DND-41 (cell line): Measurements from ENCODE around the gene MUL1.

Experiments
- EZH2 ChIP-seq: IDR thresholded peaks from 3 replicates; pipeline ENCODE4 v1.6.1; 2012; ENCODE audit warnings: borderline replicate concordance, low read depth, mild to moderate bottlenecking, moderate library complexity, low read length, inconsistent platforms; ENCODE audit not compliant: severe bottlenecking
- TF ChIP-seq, protein P1 (sequence below): IDR thresholded peaks from 2 replicates; pipeline ENCODE4 v1.5.1; 2012; ENCODE audit warnings: borderline replicate concordance, low read length, moderate library complexity, mild to moderate bottlenecking; ENCODE audit not compliant: poor library complexity, severe bottlenecking; ENCODE audit errors: extremely low read depth

- TF ChIP-seq, protein P1, sequence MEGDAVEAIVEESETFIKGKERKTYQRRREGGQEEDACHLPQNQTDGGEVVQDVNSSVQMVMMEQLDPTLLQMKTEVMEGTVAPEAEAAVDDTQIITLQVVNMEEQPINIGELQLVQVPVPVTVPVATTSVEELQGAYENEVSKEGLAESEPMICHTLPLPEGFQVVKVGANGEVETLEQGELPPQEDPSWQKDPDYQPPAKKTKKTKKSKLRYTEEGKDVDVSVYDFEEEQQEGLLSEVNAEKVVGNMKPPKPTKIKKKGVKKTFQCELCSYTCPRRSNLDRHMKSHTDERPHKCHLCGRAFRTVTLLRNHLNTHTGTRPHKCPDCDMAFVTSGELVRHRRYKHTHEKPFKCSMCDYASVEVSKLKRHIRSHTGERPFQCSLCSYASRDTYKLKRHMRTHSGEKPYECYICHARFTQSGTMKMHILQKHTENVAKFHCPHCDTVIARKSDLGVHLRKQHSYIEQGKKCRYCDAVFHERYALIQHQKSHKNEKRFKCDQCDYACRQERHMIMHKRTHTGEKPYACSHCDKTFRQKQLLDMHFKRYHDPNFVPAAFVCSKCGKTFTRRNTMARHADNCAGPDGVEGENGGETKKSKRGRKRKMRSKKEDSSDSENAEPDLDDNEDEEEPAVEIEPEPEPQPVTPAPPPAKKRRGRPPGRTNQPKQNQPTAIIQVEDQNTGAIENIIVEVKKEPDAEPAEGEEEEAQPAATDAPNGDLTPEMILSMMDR = no peak
- TF ChIP-seq EZH2 = no peak
These were observed 22.2 kb downstream of the MUL1 start, which contains the start of gene CAMK2N1 for GRCh38 chr1:20485527-20486456.
